Nephron (organoid): ENCODE results near the gene RPUSD3.
"Not testable (repeated sequence)": the region's sequence is repeated elsewhere in the genome, so short reads cannot be mapped to it uniquely, and the experiment has no call there.

ENCODE experiments used
- H3K27ac Mint-ChIP-seq, 3 experiments: 2 replicates each; pipeline ENCODE4 v1.8.0; 2020; ENCODE audit warnings: mixed read lengths in 3 of 3, mild to moderate bottlenecking in 2 of 3, moderate library complexity in 1 of 3
- H3K27me3 Mint-ChIP-seq: 2 replicates; pipeline ENCODE4 v1.8.0; 2021; ENCODE audit warnings: low read depth, mild to moderate bottlenecking, moderate library complexity, mixed read lengths
- H3K36me3 Mint-ChIP-seq: 2 replicates; pipeline ENCODE4 v1.8.0; 2020; ENCODE audit warnings: low read depth, mixed read lengths
- H3K4me1 Mint-ChIP-seq: 2 replicates; pipeline ENCODE4 v1.8.0; 2020; ENCODE audit warnings: mixed read lengths
- H3K4me3 Mint-ChIP-seq, 3 experiments: 2 replicates each; pipeline ENCODE4 v1.8.0; 2020; ENCODE audit warnings: mild to moderate bottlenecking in 3 of 3, mixed read lengths in 3 of 3, moderate library complexity in 2 of 3
- H3K9me3 Mint-ChIP-seq: 2 replicates; pipeline ENCODE4 v1.8.0; 2020; ENCODE audit warnings: mixed read lengths
- CTCF ChIP-seq, 3 experiments: fragments of 200-600 bp; sonication (generic); IDR thresholded peaks; one replicate each; pipeline ENCODE4 v1.5.0; 2021; ENCODE audit warnings: antibody characterized with exemption in 3 of 3; ENCODE audit not compliant: unreplicated experiment in 3 of 3

The RPUSD3 gene

GRCh38 chr3:9869955-9870354 lies 26.1 kb upstream of the RPUSD3 start:
- Mint-ChIP-seq H3K9me3 (no peaks in the 10 kb centered on the region), H3K4me3 (no peak overlapping the region), H3K27ac (no peak overlapping the region), H3K36me3 (no peaks in the 10 kb centered on the region), H3K27me3 (no peaks in the 10 kb centered on the region), H3K4me1 (peaks cover 16% of the 10 kb centered on the region)
- no peak for TF ChIP-seq CTCF (IDR thresholded peaks at IDR 0.05; ENCODE audit: unreplicated experiment in 3 of 3)

- Mint-ChIP-seq H3K4me3 (no peak overlapping the region), H3K4me1 (peaks cover 28% of the 10 kb centered on the region), H3K27ac (peak overlapping the region in 1 of 3 experiments; percentile 97), H3K27me3 (no peaks in the 10 kb centered on the region), H3K36me3 (no peaks in the 10 kb centered on the region), H3K9me3 (no peaks in the 10 kb centered on the region)
- TF ChIP-seq CTCF (IDR thresholded peaks at IDR 0.05; ENCODE audit: unreplicated experiment in 3 of 3), result no peak
Observed at GRCh38 chr3:9867106-9867505, 23.3 kb upstream of the RPUSD3 start.

DNA sequence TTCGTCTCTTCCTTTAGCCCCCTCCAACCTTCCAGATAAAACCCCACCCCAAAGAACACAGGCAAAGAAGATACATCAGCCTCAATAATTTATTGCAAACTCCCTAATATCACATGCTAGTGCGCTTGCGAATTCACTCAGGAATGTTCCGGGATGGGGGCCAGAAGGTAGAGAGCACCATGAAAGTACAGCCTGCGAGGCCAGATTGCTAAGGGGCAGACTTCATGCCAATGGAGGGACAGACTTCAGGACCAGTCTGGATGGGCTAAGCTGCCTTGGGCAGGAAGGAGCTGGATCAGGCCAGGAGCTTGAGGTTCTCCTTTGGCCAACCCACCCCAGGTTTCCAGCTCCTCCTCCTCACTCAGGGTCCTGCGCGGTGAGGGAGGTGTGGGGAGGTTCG lies 22.8 kb upstream of the RPUSD3 start:
- H3K36me3 Mint-ChIP-seq, result no peaks in the 10 kb centered on the region
- peak overlapping the region in 1 of 3 experiments; percentile 49 for H3K4me3 Mint-ChIP-seq
- TF ChIP-seq CTCF (IDR thresholded peaks at IDR 0.05; ENCODE audit: unreplicated experiment in 3 of 3), result no peak
- H3K9me3 Mint-ChIP-seq, result no peaks in the 10 kb centered on the region
- peaks cover 32% of the 10 kb centered on the region for H3K4me1 Mint-ChIP-seq
- H3K27ac Mint-ChIP-seq, result peak overlapping the region in 2 of 3 experiments; percentile 81 to 97
- H3K27me3 Mint-ChIP-seq, result no peaks in the 10 kb centered on the region

DNA sequence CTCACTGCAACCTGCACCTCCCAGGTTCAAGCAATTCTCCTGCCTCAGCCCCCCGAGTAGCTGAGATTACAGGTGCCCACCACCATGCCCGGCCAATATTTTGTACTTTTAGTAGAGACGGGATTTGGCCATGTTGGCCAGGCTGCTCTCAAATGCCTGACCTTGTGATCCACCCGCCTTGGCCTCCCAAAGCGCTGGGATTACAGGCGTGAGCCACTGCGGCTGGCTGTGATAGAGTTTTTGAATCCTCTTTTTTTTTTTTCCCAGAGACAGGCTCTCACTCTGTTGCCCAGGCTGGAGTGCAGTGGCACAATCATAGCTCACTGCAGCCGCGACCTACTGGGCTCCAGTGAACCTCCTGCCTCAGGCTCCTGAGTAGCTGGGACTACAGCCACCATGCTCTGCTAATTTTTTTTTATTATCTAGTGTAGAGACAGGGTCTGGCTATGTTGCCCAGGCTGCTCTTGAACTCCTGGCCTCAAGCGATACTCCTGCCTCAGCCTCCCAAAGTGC lies 21.4 kb upstream of the RPUSD3 start:
- peak overlapping the region; percentile 98 to 99 (median 98) for H3K27ac Mint-ChIP-seq
- H3K9me3 Mint-ChIP-seq, H3K4me3 Mint-ChIP-seq, H3K27me3 Mint-ChIP-seq, H3K36me3 Mint-ChIP-seq: not testable (repeated sequence)
- H3K4me1 Mint-ChIP-seq, result peaks cover 32% of the 10 kb centered on the region

GRCh38 chr3:9864200-9864927 lies 20.6 kb upstream of the RPUSD3 start:
- no peak for TF ChIP-seq CTCF (IDR thresholded peaks at IDR 0.05; ENCODE audit: unreplicated experiment in 3 of 3)
- no peaks in the 10 kb centered on the region for H3K36me3 Mint-ChIP-seq
- H3K9me3 Mint-ChIP-seq, result no peaks in the 10 kb centered on the region
- peaks cover 32% of the 10 kb centered on the region for H3K4me1 Mint-ChIP-seq
- H3K4me3 Mint-ChIP-seq, result peak overlapping the region; percentile 32 to 53 (median 42)
- H3K27ac Mint-ChIP-seq, result peak overlapping the region; percentile 98 to 99 (median 98)
- no peaks in the 10 kb centered on the region for H3K27me3 Mint-ChIP-seq

DNA sequence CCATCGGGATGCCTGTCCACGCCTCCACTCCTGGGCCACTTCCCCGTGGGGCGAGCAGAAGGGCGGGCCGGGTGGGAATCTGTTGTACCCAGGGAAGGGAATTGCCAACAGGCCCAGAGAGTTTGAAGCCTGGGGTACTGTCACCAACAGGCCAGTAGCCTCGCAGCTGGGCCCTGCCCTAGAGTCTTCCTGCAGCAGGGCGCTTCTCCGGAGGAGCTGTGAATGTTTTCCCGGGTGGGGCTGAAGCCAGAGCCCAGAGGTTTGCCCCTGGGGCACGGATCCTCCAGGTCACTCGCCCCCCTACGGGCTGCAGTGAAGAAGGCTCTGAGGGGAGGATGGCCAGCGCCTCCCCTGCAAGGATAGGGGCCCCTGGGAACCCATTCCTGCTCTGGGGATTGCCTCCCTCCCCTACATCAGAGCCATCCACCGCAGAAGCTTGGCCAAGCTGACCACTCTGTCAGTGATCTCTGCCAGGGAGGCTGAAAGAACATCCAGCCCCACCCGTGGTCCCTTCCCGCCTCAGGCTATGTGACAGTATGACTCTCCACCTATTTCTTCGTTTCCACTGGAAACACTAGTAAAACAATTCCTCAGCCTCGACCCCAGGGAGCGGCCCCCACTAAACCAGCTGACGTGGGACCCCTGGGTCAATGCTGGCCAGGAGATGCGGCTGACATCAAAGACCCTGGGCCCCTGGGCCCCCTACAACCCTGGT lies 19.4 kb upstream of the RPUSD3 start:
- peak overlapping the region; percentile 70 to 99 (median 98) for H3K27ac Mint-ChIP-seq
- no peak overlapping the region for H3K4me3 Mint-ChIP-seq
- peaks cover 30% of the 10 kb centered on the region for H3K4me1 Mint-ChIP-seq
- no peak for TF ChIP-seq CTCF (IDR thresholded peaks at IDR 0.05; ENCODE audit: unreplicated experiment in 3 of 3)
- H3K36me3 Mint-ChIP-seq, result no peaks in the 10 kb centered on the region
- no peaks in the 10 kb centered on the region for H3K27me3 Mint-ChIP-seq
- no peaks in the 10 kb centered on the region for H3K9me3 Mint-ChIP-seq
